Spleen (tissue), 11 donors: Measurements from ENCODE around the gene KDM1B. TPM values are rescaled to one million over a fixed set of nuclear protein-coding genes. Genes with fewer than 3 reads are reported as not detected.
"Not testable (repeated sequence)": the region's sequence is repeated elsewhere in the genome, so short reads cannot be mapped to it uniquely, and the experiment has no call there.

Experiments
- DNase-seq: peaks from one replicate; pipeline ENCODE4 v3.0.0-alpha.2; 2020
- H3K27ac ChIP-seq, 8 donors: fragments of 200-600 bp; sonication (generic) in 7 of 8; 1 replicate in 4 of 8; 2 replicates in 4 of 8; pipeline versions ENCODE4 v1.5.0 to v1.8.0; 2016 to 2021; ENCODE audit warnings: inconsistent platforms in 4 of 8, mild to moderate bottlenecking in 4 of 8, moderate library complexity in 1 of 8
- H3K27me3 ChIP-seq, 7 donors: fragments of 200-600 bp; sonication (generic) in 6 of 7; replicated peaks in 1 of 7; 1 replicate in 4 of 7; 2 replicates in 3 of 7; pipeline versions ENCODE4 v1.5.0 to v1.8.0; 2016 to 2021; ENCODE audit warnings: inconsistent platforms in 3 of 7, mild to moderate bottlenecking in 1 of 7
- H3K36me3 ChIP-seq, 6 donors: fragments of 200-600 bp; sonication (generic) in 5 of 6; 1 replicate in 4 of 6; 2 replicates in 2 of 6; pipeline versions ENCODE4 v1.5.0 to v1.8.0; 2016 to 2021; ENCODE audit warnings: inconsistent platforms in 2 of 6
- H3K4me1 ChIP-seq, 6 donors: fragments of 200-600 bp; sonication (generic) in 5 of 6; 1 replicate in 3 of 6; 2 replicates in 3 of 6; pipeline versions ENCODE4 v1.5.0 to v1.8.0; 2016 to 2021; ENCODE audit warnings: inconsistent platforms in 3 of 6
- H3K4me3 ChIP-seq, 8 donors: fragments of 200-600 bp; sonication (generic) in 7 of 8; 1 replicate in 4 of 8; 2 replicates in 4 of 8; pipeline versions ENCODE4 v1.5.0 to v1.8.0; 2016 to 2021; ENCODE audit warnings: inconsistent platforms in 4 of 8, mild to moderate bottlenecking in 4 of 8, moderate library complexity in 2 of 8
- H3K9me3 ChIP-seq, 8 donors: fragments of 200-600 bp; sonication (generic) in 7 of 8; 1 replicate in 4 of 8; 2 replicates in 4 of 8; pipeline versions ENCODE4 v1.5.0 to v1.8.0; 2016 to 2021; ENCODE audit warnings: inconsistent platforms in 4 of 8
- POLR2A ChIP-seq, 3 donors: fragments of 450-650 bp; IDR thresholded peaks; one replicate each; pipeline ENCODE4 v1.5.1; 2017; ENCODE audit warnings: antibody characterized with exemption in 3 of 3, mild to moderate bottlenecking in 1 of 3
- POLR2AphosphoS5 ChIP-seq, 3 donors: sonication (generic); formaldehyde crosslinking; IDR thresholded peaks; one replicate each; pipeline ENCODE4 v1.5.1; 2017; ENCODE audit warnings: antibody characterized with exemption in 3 of 3
- WGBS, 5 donors: extraction: QIAGEN DNeasy Blood & Tissue Kit in 3 of 5; methylation state at CpG; one replicate each; pipeline versions ENCODE4 v1.1.5 to v1.1.7; 2013 to 2018; 5-methylcytosine and 5-hydroxymethylcytosine counted together
- intact Hi-C: fragments of 100-400 bp; cut with DNase I; formaldehyde crosslinking; loops from one replicate; pipeline ENCODE4 v1.15.0; 2023; ENCODE audit warnings: low total_unique reads
- polyA plus RNA-seq, 3 donors: library from polyadenylated mRNA; stranded (reverse); fragments of 200-250 nt; gene quantifications; one replicate each; pipeline ENCODE4 v1.2.1, GENCODE V29; 2013
- total RNA-seq, 7 donors: library from RNA; depleted of rRNA in 3 of 7; stranded (reverse); fragments of >200 nt in 3 of 7; fragmentation: NEBNext Ultra II Directional in 4 of 7; extraction: Animal tissue kit (Norgen Biotek cat#: 25700) in 4 of 7; gene quantifications; one replicate each; pipeline versions ENCODE4 v1.1.0 to v1.2.1, GENCODE V29; 2016 to 2021
- TF ChIP-seq, protein P1 (sequence below), 11 experiments: fragments of 200-600 bp in 7 of 11; fragments of 450-650 bp in 4 of 11; sonication (generic) in 4 of 11; IDR thresholded peaks in 8 of 11; conservative IDR thresholded peaks in 3 of 11; 1 replicate in 7 of 11; 2 replicates in 4 of 11; pipeline versions ENCODE4 v1.4.0 to v1.8.0; 2016 to 2021; ENCODE audit warnings: antibody characterized with exemption in 11 of 11, inconsistent platforms in 4 of 11, mild to moderate bottlenecking in 1 of 11
- donor health status: healthy with polysubstance abuse.
- donor health status: DM: no; HTN: no; CAD: no; lungs with moderate emphysema.
- donor health status: DM: no; HTN: no; CAD: no.
- donor health status: Bipolar disorder and iron deficiency.
- donor health status: healthy.
- donor health status: DM: no; HTN: no; CAD: no.
- donor health status: DM: yes; HTN: yes; CAD: no.

KDM1B gene
- total and polyA plus RNA-seq, 10 donors: 3.6 to 27.0 (median 19.7) TPM

DNA sequence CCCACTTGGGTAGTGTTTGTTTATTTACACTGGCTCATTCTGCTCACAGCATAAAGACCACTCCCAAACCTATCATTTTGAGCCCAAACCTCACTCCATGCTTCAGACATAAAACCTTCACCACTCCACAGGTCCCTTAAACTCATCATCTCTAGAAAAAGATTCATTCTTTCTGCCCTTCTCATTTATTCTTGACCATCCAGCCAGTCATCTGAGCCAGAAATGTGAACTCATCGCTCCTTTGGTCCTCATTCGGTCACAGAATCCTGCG, 12.7 kb upstream of the KDM1B start:
- WGBS, 5 donors: 96 to 98% (median 97%) methylated on average over 3 of the region's 3 CpGs
- H3K27me3 ChIP-seq: no peaks in the 10 kb centered on the region
- H3K9me3 ChIP-seq: no peaks in the 10 kb centered on the region
- TF ChIP-seq POLR2A (IDR thresholded peaks at IDR 0.05) (no peak), POLR2AphosphoS5 (IDR thresholded peaks at IDR 0.05) (no peak)
- TF ChIP-seq, protein P1, sequence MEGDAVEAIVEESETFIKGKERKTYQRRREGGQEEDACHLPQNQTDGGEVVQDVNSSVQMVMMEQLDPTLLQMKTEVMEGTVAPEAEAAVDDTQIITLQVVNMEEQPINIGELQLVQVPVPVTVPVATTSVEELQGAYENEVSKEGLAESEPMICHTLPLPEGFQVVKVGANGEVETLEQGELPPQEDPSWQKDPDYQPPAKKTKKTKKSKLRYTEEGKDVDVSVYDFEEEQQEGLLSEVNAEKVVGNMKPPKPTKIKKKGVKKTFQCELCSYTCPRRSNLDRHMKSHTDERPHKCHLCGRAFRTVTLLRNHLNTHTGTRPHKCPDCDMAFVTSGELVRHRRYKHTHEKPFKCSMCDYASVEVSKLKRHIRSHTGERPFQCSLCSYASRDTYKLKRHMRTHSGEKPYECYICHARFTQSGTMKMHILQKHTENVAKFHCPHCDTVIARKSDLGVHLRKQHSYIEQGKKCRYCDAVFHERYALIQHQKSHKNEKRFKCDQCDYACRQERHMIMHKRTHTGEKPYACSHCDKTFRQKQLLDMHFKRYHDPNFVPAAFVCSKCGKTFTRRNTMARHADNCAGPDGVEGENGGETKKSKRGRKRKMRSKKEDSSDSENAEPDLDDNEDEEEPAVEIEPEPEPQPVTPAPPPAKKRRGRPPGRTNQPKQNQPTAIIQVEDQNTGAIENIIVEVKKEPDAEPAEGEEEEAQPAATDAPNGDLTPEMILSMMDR (IDR thresholded peaks at IDR 0.05 in 8 of 11, conservative IDR thresholded peaks at IDR 0.05 in 3 of 11): no peak
- intact Hi-C loops: no loop called here
- H3K36me3 ChIP-seq: peaks cover 3 to 100% (median 55%) of the 10 kb centered on the region in 6 donors
- no peak overlapping the region for H3K27ac ChIP-seq
- no peak for DNase-seq
- no peaks in the 10 kb centered on the region for H3K4me1 ChIP-seq
- no peak overlapping the region for H3K4me3 ChIP-seq

DNA sequence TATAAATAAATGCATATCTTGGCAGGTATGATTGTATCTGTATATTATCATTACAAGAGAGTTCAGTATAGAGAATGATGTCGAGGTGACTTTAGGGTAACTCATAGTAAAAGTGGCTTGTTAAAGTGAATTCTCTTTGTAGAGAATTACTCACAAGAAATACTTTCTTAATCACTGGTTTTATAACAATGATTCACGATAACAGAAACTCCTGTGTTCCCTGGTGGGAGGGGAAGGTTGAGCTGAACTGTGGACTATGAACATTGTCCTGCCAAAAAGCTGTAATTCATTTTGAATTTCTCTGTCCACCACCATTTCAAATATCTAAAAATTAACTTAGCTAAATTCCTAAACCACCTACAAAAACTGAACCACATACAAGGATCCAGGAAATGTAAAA, 8.1 kb upstream of the KDM1B start:
- H3K27ac ChIP-seq: no peak overlapping the region
- 80 to 94% (median 84%) methylated on average over 2 of the region's 2 CpGs for WGBS, 5 donors
- H3K4me3 ChIP-seq: no peak overlapping the region
- H3K4me1 ChIP-seq: peaks cover 0 to 3% (median 0%) of the 10 kb centered on the region in 6 donors
- no peaks in the 10 kb centered on the region for H3K9me3 ChIP-seq
- no peak for DNase-seq
- H3K27me3 ChIP-seq: no peaks in the 10 kb centered on the region
- H3K36me3 ChIP-seq: peaks cover 3 to 81% (median 22%) of the 10 kb centered on the region in 6 donors
- TF ChIP-seq POLR2AphosphoS5 (IDR thresholded peaks at IDR 0.05) (no peak), POLR2A (IDR thresholded peaks at IDR 0.05) (no peak)
- intact Hi-C loops: no loop called here

DNA sequence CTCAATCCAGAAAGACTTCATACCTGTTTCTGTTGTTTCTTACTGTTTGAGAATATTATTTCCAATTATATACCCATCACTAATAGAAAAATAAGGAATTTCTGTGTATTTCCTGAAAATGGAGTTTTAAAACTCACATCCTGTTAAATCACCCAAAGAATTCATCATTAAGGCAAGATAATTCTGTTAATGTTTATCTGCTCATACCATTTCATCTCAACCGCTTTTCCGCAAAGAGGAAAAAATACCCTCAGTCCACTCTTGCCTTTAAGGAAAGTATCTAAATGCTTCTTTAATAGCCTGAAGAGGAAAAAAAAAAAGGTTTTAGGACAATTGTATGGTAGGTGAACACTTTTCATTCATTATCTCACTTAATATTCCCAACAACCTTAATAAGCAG, 7.6 kb upstream of the KDM1B start:
- 94 to 100% (median 99%) methylated on average over 2 of the region's 2 CpGs for WGBS, 5 donors
- peaks cover 0 to 7% (median 2%) of the 10 kb centered on the region in 6 donors for H3K4me1 ChIP-seq
- no peak overlapping the region for H3K4me3 ChIP-seq
- DNase-seq: no peak
- TF ChIP-seq POLR2A (IDR thresholded peaks at IDR 0.05) (no peak), POLR2AphosphoS5 (IDR thresholded peaks at IDR 0.05) (no peak)
- TF ChIP-seq, protein P1 (IDR thresholded peaks at IDR 0.05 in 8 of 11, conservative IDR thresholded peaks at IDR 0.05 in 3 of 11): no peak
- no peaks in the 10 kb centered on the region for H3K9me3 ChIP-seq
- H3K36me3 ChIP-seq: peaks cover 3 to 77% (median 18%) of the 10 kb centered on the region in 6 donors
- H3K27me3 ChIP-seq: no peaks in the 10 kb centered on the region
- H3K27ac ChIP-seq: no peak overlapping the region
- intact Hi-C loops: no loop called here

DNA sequence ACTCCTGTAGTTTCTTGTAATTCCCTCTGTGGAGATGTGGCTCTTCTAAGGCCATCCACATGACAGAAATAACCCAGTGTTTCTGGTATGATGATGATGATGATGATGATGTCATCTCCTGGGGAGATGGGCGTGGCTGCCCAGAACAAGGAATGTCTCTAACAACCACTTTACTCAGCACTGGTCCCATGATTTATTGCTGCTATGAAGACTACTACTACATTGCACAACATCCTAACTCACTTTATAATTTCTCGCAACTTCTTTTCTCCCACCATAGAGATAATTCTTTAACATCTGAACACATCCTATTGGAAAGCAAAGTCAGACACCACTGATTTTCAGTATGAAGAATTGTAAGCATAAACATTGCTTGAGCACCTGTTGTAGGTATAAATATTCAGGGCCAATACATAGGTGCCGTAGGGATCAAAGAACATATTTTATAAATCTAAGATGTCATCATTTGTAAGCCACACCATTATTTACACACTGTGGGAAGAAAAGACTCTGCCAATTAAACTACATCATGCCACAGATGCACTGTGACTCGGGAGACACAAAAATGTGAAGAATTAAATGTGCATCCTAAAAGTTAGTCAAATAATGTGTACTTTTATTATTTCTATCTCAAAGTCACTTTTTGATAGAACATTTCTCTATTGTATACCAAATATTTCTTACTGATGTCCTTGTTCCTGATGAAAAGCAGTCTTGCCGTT, 6.8 kb upstream of the KDM1B start:
- 88 to 94% (median 90%) methylated on average over 5 of the region's 5 CpGs for WGBS, 5 donors
- TF ChIP-seq POLR2AphosphoS5 (IDR thresholded peaks at IDR 0.05): no peak
- TF ChIP-seq, protein P1 (IDR thresholded peaks at IDR 0.05 in 8 of 11, conservative IDR thresholded peaks at IDR 0.05 in 3 of 11): no peak
- TF ChIP-seq POLR2A (IDR thresholded peaks at IDR 0.05): no peak
- DNase-seq: no peak
- H3K4me1 ChIP-seq: peaks cover 3 to 16% (median 10%) of the 10 kb centered on the region in 6 donors
- no peaks in the 10 kb centered on the region for H3K9me3 ChIP-seq
- no peak overlapping the region for H3K4me3 ChIP-seq
- peaks cover 0 to 68% (median 15%) of the 10 kb centered on the region in 6 donors for H3K36me3 ChIP-seq
- no peaks in the 10 kb centered on the region for H3K27me3 ChIP-seq
- intact Hi-C loops: no loop called here
- no peak overlapping the region for H3K27ac ChIP-seq

DNA sequence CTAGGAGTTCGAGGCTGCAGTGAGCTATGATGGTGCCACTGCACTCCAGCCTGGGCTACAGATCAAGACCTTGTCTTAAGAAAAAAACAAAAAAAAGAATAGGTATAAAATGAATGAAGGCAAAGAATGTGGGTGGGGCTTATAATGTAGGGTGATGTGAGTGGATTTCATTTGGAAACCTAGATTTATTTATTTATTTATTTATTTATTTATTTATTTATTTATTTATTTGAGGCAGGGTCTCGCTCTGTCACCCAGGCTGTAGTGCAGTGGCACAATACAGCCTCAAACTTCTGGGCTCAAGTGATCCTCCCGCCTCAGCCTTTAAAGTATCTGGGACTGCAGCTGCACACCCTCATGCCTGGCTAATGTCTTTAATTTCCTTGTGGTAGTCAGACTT, 3.8 kb upstream of the KDM1B start:
- H3K27ac ChIP-seq, H3K4me3 ChIP-seq, H3K9me3 ChIP-seq, H3K27me3 ChIP-seq, intact Hi-C loops, DNase-seq: not testable (repeated sequence)
- 93 to 99% (median 97%) methylated on average over 3 of the region's 3 CpGs for WGBS, 5 donors
- Histone ChIP-seq H3K36me3 (peaks cover 0 to 39% (median 9%) of the 10 kb centered on the region in 6 donors), H3K4me1 (peaks cover 11 to 34% (median 25%) of the 10 kb centered on the region in 6 donors)
